ENCODE measurements around the gene OSBPL7.

GRCh38 chr17:47862621-47863440 is 41.2 kb upstream of the OSBPL7 start:
- TF ChIP-seq EGR1 (IDR thresholded peaks at IDR 0.05; ENCODE audit: low read depth in 2 of 2) = no peak
- TF ChIP-seq, protein P1, sequence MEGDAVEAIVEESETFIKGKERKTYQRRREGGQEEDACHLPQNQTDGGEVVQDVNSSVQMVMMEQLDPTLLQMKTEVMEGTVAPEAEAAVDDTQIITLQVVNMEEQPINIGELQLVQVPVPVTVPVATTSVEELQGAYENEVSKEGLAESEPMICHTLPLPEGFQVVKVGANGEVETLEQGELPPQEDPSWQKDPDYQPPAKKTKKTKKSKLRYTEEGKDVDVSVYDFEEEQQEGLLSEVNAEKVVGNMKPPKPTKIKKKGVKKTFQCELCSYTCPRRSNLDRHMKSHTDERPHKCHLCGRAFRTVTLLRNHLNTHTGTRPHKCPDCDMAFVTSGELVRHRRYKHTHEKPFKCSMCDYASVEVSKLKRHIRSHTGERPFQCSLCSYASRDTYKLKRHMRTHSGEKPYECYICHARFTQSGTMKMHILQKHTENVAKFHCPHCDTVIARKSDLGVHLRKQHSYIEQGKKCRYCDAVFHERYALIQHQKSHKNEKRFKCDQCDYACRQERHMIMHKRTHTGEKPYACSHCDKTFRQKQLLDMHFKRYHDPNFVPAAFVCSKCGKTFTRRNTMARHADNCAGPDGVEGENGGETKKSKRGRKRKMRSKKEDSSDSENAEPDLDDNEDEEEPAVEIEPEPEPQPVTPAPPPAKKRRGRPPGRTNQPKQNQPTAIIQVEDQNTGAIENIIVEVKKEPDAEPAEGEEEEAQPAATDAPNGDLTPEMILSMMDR (IDR thresholded peaks at IDR 0.05; ENCODE audit: low read depth, low read length, missing input control) = no peak
- no peak for TF ChIP-seq RAD21 (IDR thresholded peaks at IDR 0.05)
- no peak for TF ChIP-seq REST (IDR thresholded peaks at IDR 0.05)
- no peak for TF ChIP-seq FOXA1 (IDR thresholded peaks at IDR 0.05)

Data from liver (tissue), 3 donors.